HAP-1 (cell line): ENCODE data around the gene ZNRF2.

Experiments
- DNase-seq, 2 experiments: peaks; one replicate each; pipeline ENCODE4 v3.0.0-alpha.2; 2016 to 2020; ENCODE audit warnings: low spot score in 2 of 2
- H3K27me3 ChIP-seq: fragments of 250-450 bp; sonication (Bioruptor Pico); 2 replicates; pipeline ENCODE4 v1.5.1; 2020; ENCODE audit warnings: low read depth, mild to moderate bottlenecking, moderate library complexity
- H3K36me3 ChIP-seq: fragments of 250-450 bp; sonication (Bioruptor Pico); replicated peaks from 2 replicates; pipeline ENCODE4 v1.5.1; 2020; ENCODE audit warnings: mild to moderate bottlenecking
- H3K4me1 ChIP-seq: fragments of 250-450 bp; sonication (Bioruptor Pico); 2 replicates; pipeline ENCODE4 v1.5.1; 2020; ENCODE audit warnings: mild to moderate bottlenecking
- H3K4me3 ChIP-seq: fragments of 250-450 bp; sonication (Bioruptor Pico); 2 replicates; pipeline ENCODE4 v1.5.1; 2020; ENCODE audit warnings: mild to moderate bottlenecking, moderate library complexity
- H3K9me3 ChIP-seq: fragments of 250-450 bp; sonication (Bioruptor Pico); 2 replicates; pipeline ENCODE4 v1.5.1; 2020; ENCODE audit warnings: mild to moderate bottlenecking, moderate library complexity
- in situ Hi-C: fragments of 300-500 bp; cut with MboI; formaldehyde crosslinking; loops from 3 replicates; pipeline ENCODE4 v1.14.3; 2020; ENCODE audit warnings: low sequenced_read_pairs, inconsistent platforms, mixed read lengths

ZNRF2 gene

GRCh38 chr7:30328381-30328780 is 44.0 kb downstream of the ZNRF2 start:
- H3K4me3 ChIP-seq, result no peak overlapping the region
- in situ Hi-C loops, result no loop called here
- no peaks in the 10 kb centered on the region for H3K27me3 ChIP-seq
- H3K4me1 ChIP-seq, result peaks cover 49% of the 10 kb centered on the region
- no peak for DNase-seq
- H3K9me3 ChIP-seq, result no peaks in the 10 kb centered on the region; the same call in 1 of the 2 replicates
- H3K36me3 ChIP-seq, result no peaks in the 10 kb centered on the region

- DNase-seq, result no peak
- Histone ChIP-seq H3K9me3 (no peaks in the 10 kb centered on the region; the same call in 1 of the 2 replicates), H3K36me3 (no peaks in the 10 kb centered on the region), H3K4me1 (peaks cover 46% of the 10 kb centered on the region), H3K4me3 (no peak overlapping the region), H3K27me3 (no peaks in the 10 kb centered on the region)
- in situ Hi-C loops, result no loop called here
Observed at GRCh38 chr7:30329716-30330115, 45.3 kb downstream of the ZNRF2 start.

- DNase-seq, result no peak
- H3K9me3 ChIP-seq, result no peaks in the 10 kb centered on the region; the same call in 1 of the 2 replicates
- H3K36me3 ChIP-seq, result no peaks in the 10 kb centered on the region
- H3K27me3 ChIP-seq, result no peaks in the 10 kb centered on the region
- peaks cover 43% of the 10 kb centered on the region for H3K4me1 ChIP-seq
- H3K4me3 ChIP-seq, result no peak overlapping the region
- in situ Hi-C loops, result no loop called here
Observed at GRCh38 chr7:30330134-30331111, 46.0 kb downstream of the ZNRF2 start.

- no peak for DNase-seq
- Histone ChIP-seq H3K36me3 (no peaks in the 10 kb centered on the region), H3K9me3 (no peaks in the 10 kb centered on the region; the same call in 1 of the 2 replicates), H3K27me3 (no peaks in the 10 kb centered on the region), H3K4me1 (peaks cover 43% of the 10 kb centered on the region), H3K4me3 (no peak overlapping the region)
- in situ Hi-C loops, result no loop called here
Observed at GRCh38 chr7:30331338-30331737, 46.9 kb downstream of the ZNRF2 start.

- Histone ChIP-seq H3K9me3 (no peaks in the 10 kb centered on the region; the same call in 1 of the 2 replicates), H3K4me3 (no peak overlapping the region), H3K4me1 (peaks cover 33% of the 10 kb centered on the region), H3K27me3 (no peaks in the 10 kb centered on the region), H3K36me3 (no peaks in the 10 kb centered on the region)
- in situ Hi-C loops, result no loop called here
- no peak for DNase-seq
Observed at GRCh38 chr7:30332549-30332948, 48.2 kb downstream of the ZNRF2 start.

- H3K36me3 ChIP-seq, result no peaks in the 10 kb centered on the region
- peaks cover 2% of the 10 kb centered on the region for H3K9me3 ChIP-seq
- in situ Hi-C loops, result no loop called here
- no peak for DNase-seq
- peaks cover 17% of the 10 kb centered on the region for H3K4me1 ChIP-seq
- H3K4me3 ChIP-seq, result no peak overlapping the region
- H3K27me3 ChIP-seq, result no peaks in the 10 kb centered on the region
Observed at GRCh38 chr7:30335763-30336487, 51.5 kb downstream of the ZNRF2 start.

GRCh38 chr7:30344513-30344912 is 60.1 kb downstream of the ZNRF2 start:
- Histone ChIP-seq H3K36me3 (no peaks in the 10 kb centered on the region), H3K27me3 (no peaks in the 10 kb centered on the region), H3K9me3 (peaks cover 5% of the 10 kb centered on the region), H3K4me1 (peaks cover 42% of the 10 kb centered on the region), H3K4me3 (no peak overlapping the region)
- DNase-seq, result no peak
- in situ Hi-C loops, result no loop called here

- Histone ChIP-seq H3K36me3 (no peaks in the 10 kb centered on the region), H3K4me3 (no peak overlapping the region), H3K27me3 (no peaks in the 10 kb centered on the region), H3K9me3 (no peaks in the 10 kb centered on the region), H3K4me1 (peaks cover 66% of the 10 kb centered on the region)
- in situ Hi-C loops, result no loop called here
- DNase-seq, result no peak
Observed at GRCh38 chr7:30347226-30348082, 63.1 kb downstream of the ZNRF2 start.

- Histone ChIP-seq H3K9me3 (no peaks in the 10 kb centered on the region), H3K4me3 (no peak overlapping the region), H3K4me1 (peaks cover 70% of the 10 kb centered on the region), H3K27me3 (no peaks in the 10 kb centered on the region), H3K36me3 (no peaks in the 10 kb centered on the region)
- in situ Hi-C loops, result no loop called here
- no peak for DNase-seq
Observed at GRCh38 chr7:30348083-30348560, 63.7 kb downstream of the ZNRF2 start.

- no peak for DNase-seq
- no peaks in the 10 kb centered on the region for H3K9me3 ChIP-seq
- in situ Hi-C loops, result no loop called here
- H3K27me3 ChIP-seq, result no peaks in the 10 kb centered on the region
- H3K36me3 ChIP-seq, result no peaks in the 10 kb centered on the region
- no peak overlapping the region for H3K4me3 ChIP-seq
- H3K4me1 ChIP-seq, result peaks cover 80% of the 10 kb centered on the region
Observed at GRCh38 chr7:30349170-30349569, 64.8 kb downstream of the ZNRF2 start.

GRCh38 chr7:30349816-30350215 is 65.4 kb downstream of the ZNRF2 start:
- Histone ChIP-seq H3K27me3 (no peaks in the 10 kb centered on the region), H3K36me3 (no peaks in the 10 kb centered on the region), H3K4me1 (peaks cover 83% of the 10 kb centered on the region), H3K9me3 (no peaks in the 10 kb centered on the region), H3K4me3 (no peak overlapping the region)
- no peak for DNase-seq
- in situ Hi-C loops, result no loop called here

GRCh38 chr7:30351286-30351685 is 66.9 kb downstream of the ZNRF2 start:
- Histone ChIP-seq H3K36me3 (no peaks in the 10 kb centered on the region), H3K27me3 (no peaks in the 10 kb centered on the region), H3K4me1 (peaks cover 88% of the 10 kb centered on the region), H3K9me3 (no peaks in the 10 kb centered on the region), H3K4me3 (no peak overlapping the region)
- in situ Hi-C loops, result no loop called here
- DNase-seq, result no peak

- in situ Hi-C loops, result no loop called here
- no peak overlapping the region for H3K4me3 ChIP-seq
- no peak for DNase-seq
- no peaks in the 10 kb centered on the region for H3K9me3 ChIP-seq
- H3K27me3 ChIP-seq, result no peaks in the 10 kb centered on the region
- H3K36me3 ChIP-seq, result no peaks in the 10 kb centered on the region
- H3K4me1 ChIP-seq, result peaks cover 90% of the 10 kb centered on the region
Observed at GRCh38 chr7:30351724-30352123, 67.3 kb downstream of the ZNRF2 start.
